Activated naive CD4-positive, alpha-beta T cell treated with Interleukin-2 at 50 U/mL for 16 hours (primary cell): ENCODE results near the gene GPC2.
"Not testable (repeated sequence)": the region's sequence is repeated elsewhere in the genome, so short reads cannot be mapped to it uniquely, and the experiment has no call there.

Experiments used
- DNase-seq: peaks from one replicate; pipeline ENCODE4 v3.0.0-alpha.2; 2020

GPC2 gene

GRCh38 chr7:100147278-100147677 is 29.9 kb downstream of the GPC2 start:
- DNase-seq, result no peak

GRCh38 chr7:100146350-100146749 is 30.8 kb downstream of the GPC2 start:
- not testable (repeated sequence) for DNase-seq

- DNase-seq, result no peak
Measured at GRCh38 chr7:100142461-100142860, 34.7 kb downstream of the GPC2 start.

GRCh38 chr7:100141555-100141949 is 35.6 kb downstream of the GPC2 start:
- no peak for DNase-seq

- DNase-seq, result no peak
Measured at GRCh38 chr7:100137851-100138760, 39.1 kb downstream of the GPC2 start.

- DNase-seq, result peak; percentile 65
Measured at GRCh38 chr7:100132697-100133151, 44.5 kb downstream of the GPC2 start.

- no peak for DNase-seq
Measured at GRCh38 chr7:100132126-100132525, 45.1 kb downstream of the GPC2 start.

GRCh38 chr7:100130608-100131453 is 46.4 kb downstream of the GPC2 start:
- peak; percentile 86 for DNase-seq

- DNase-seq, result not testable (repeated sequence)
Measured at GRCh38 chr7:100130220-100130607, 47.0 kb downstream of the GPC2 start.

GRCh38 chr7:100128637-100128963 is 48.6 kb downstream of the GPC2 start:
- DNase-seq, result no peak

- peak; percentile 20 for DNase-seq
Measured at GRCh38 chr7:100127866-100128636, 49.1 kb downstream of the GPC2 start.

GRCh38 chr7:100126931-100127865 is 50.0 kb downstream of the GPC2 start, which contains the start of gene MBLAC1:
TSS of gene MBLAC1 (plus strand) at chr7:100126967. CDS start at chr7:100127396, 429 bp downstream.
- peak; percentile 91 for DNase-seq

GRCh38 chr7:100126239-100126930 is 50.8 kb downstream of the GPC2 start:
- DNase-seq, result no peak

- no peak for DNase-seq
Measured at GRCh38 chr7:100124301-100125230, 52.6 kb downstream of the GPC2 start.

GRCh38 chr7:100122568-100122967 is 54.6 kb downstream of the GPC2 start:
- DNase-seq, result no peak

- DNase-seq, result no peak
Measured at GRCh38 chr7:100122067-100122466, 55.1 kb downstream of the GPC2 start.

- DNase-seq, result no peak
Measured at GRCh38 chr7:100120733-100121036, 56.5 kb downstream of the GPC2 start.

- peak; percentile 76 for DNase-seq
Measured at GRCh38 chr7:100119970-100120732, 57.0 kb downstream of the GPC2 start.
